ENCODE data around the gene ATP6V0E1. TPM values are rescaled to one million over a fixed set of nuclear protein-coding genes. Genes with fewer than 3 reads are reported as not detected.

The ATP6V0E1 gene
- total and polyA plus RNA-seq, 2 of the 4 experiments (the other 2 are of a cell fraction): 258 to 277 TPM

- Histone ChIP-seq H3K9ac (ENCODE audit: low read depth, low read length) (no peak overlapping the region), H2BK120ac (ENCODE audit: low read depth, low read length) (no peak overlapping the region), H3K36me3 (ENCODE audit: control insufficient read depth, insufficient read depth, low read length) (peaks cover 1% of the 10 kb centered on the region; the same call in 1 of the 2 replicates), H3K4me1 (ENCODE audit: control insufficient read depth, insufficient read depth, low read length) (peaks cover 17% of the 10 kb centered on the region), H3K79me1 (ENCODE audit: low read depth in 1 of 2, low read length in 2 of 2) (peaks cover 35 to 75% of the 10 kb centered on the region in 2 experiments), H3K27ac (ENCODE audit: insufficient read depth, low read length) (no peak overlapping the region), H4K8ac (ENCODE audit: low read depth in 2 of 2, low read length in 2 of 2) (no peak overlapping the region), H3K4me3 (ENCODE audit: insufficient read depth, low read depth, low read length) (no peak overlapping the region), H3K9me3 (ENCODE audit: control insufficient read depth, insufficient read depth, low read length) (no peaks in the 10 kb centered on the region), H2AFZ (replicated peaks; ENCODE audit: low read length, poor library complexity) (no peak overlapping the region), H2BK15ac (ENCODE audit: low read depth, low read length) (no peak overlapping the region), H2BK20ac (ENCODE audit: low read depth, low read length) (no peak overlapping the region), H2AK5ac (ENCODE audit: low read depth, low read length) (no peak overlapping the region), H4K5ac (ENCODE audit: low read depth, low read length) (no peak overlapping the region), H2AK9ac (replicated peaks; ENCODE audit: low read depth, low read length, poor library complexity) (no peak overlapping the region), H3K4me2 (ENCODE audit: low read depth, low read length) (no peak overlapping the region), H3K14ac (replicated peaks; ENCODE audit: low read depth, low read length) (no peak overlapping the region), H3K4ac (ENCODE audit: low read depth, low read length) (no peak overlapping the region), H3K9me1 (ENCODE audit: insufficient read depth, low read length) (peaks cover 13% of the 10 kb centered on the region), H3K27me3 (ENCODE audit: control insufficient read depth, insufficient read depth, low read length) (no peaks in the 10 kb centered on the region), H3K56ac (ENCODE audit: extremely low read depth, insufficient read depth, low read length) (no peak overlapping the region), H2BK5ac (ENCODE audit: low read depth, low read length, poor library complexity, severe bottlenecking) (no peak overlapping the region), H4K20me1 (ENCODE audit: insufficient read depth, low read length) (peaks cover 48% of the 10 kb centered on the region), H3K18ac (ENCODE audit: low read depth, low read length) (no peak overlapping the region), H3K23ac (ENCODE audit: low read depth, low read length) (0 out of 2 replicates have a peak overlapping the region, but pooled peaks have one; percentile 75), H4K91ac (ENCODE audit: insufficient read depth, low read depth, low read length) (no peak overlapping the region)
- ATAC-seq (ENCODE audit: low read depth): peak; percentile 8
- ChIA-PET CTCF (interaction anchor here (1.6 kb wide), 1 partner anchor 125 kb away, joined by 6 read pairs; no protein-coding TSS in a partner anchor), POLR2A (ENCODE audit: unreplicated experiment) (no interaction called here)
- dilution Hi-C loops (cut with HindIII; ENCODE audit: low sequenced_read_pairs, unreplicated experiment) (no loop called here), intact Hi-C loops (cut with micrococcal nuclease) (no loop called here), in situ Hi-C loops (cut with MboI; ENCODE audit: low sequenced_read_pairs) (no loop called here)
- no TSS peak for BruUV-seq (replicated peaks)
- no CpG with 5 or more reads among the region's 6 CpGs for WGBS, 2 experiments (ENCODE audit: extremely low coverage in 2 of 2, insufficient read length in 1 of 2)
- DNase-seq: peak; percentile 62
- TF ChIP-seq CTCF (conservative IDR thresholded peaks at IDR 0.05; ENCODE audit: low read depth, low read length) (no peak), MAFK (IDR thresholded peaks at IDR 0.05; ENCODE audit: low read depth, low read length) (no peak), CHD1 (IDR thresholded peaks at IDR 0.05; ENCODE audit: low read depth, low read length) (no peak), CEBPB (IDR thresholded peaks at IDR 0.05; ENCODE audit: low read depth, low read length) (no peak), SMC3 (IDR thresholded peaks at IDR 0.05; ENCODE audit: low read depth, low read length) (no peak), POLR2A (IDR thresholded peaks at IDR 0.05; ENCODE audit: low read depth, low read length) (no peak), RFX5 (IDR thresholded peaks at IDR 0.05; ENCODE audit: low read depth, low read length) (no peak), FOS (IDR thresholded peaks at IDR 0.05; ENCODE audit: low read depth, low read length) (no peak), BHLHE40 (IDR thresholded peaks at IDR 0.05; ENCODE audit: low read depth, low read length) (no peak), RCOR1 (IDR thresholded peaks at IDR 0.05; ENCODE audit: insufficient replicate concordance, low read length) (no peak), MAZ (IDR thresholded peaks at IDR 0.05; ENCODE audit: borderline replicate concordance, low read depth, low read length) (no peak)
Observed at GRCh38 chr5:173010021-173010420, 26.4 kb downstream of the ATP6V0E1 start.
